SK-N-MC (cell line): Measurements from ENCODE around the gene IFI27L2.
"Not testable (repeated sequence)": the region's sequence is repeated elsewhere in the genome, so short reads cannot be mapped to it uniquely, and the experiment has no call there.

Source experiments
- DNase-seq: peaks from one replicate; pipeline ENCODE4 v3.0.0-alpha.2; 2011; ENCODE audit warnings: low read depth, low spot score
- H3K27ac ChIP-seq: fragments of 200-600 bp; sonication (generic); 2 replicates; pipeline ENCODE4 v1.5.1; 2016; ENCODE audit warnings: mixed run types
- H3K36me3 ChIP-seq: fragments of 200-600 bp; sonication (generic); 2 replicates; pipeline ENCODE4 v1.6.1; 2017; ENCODE audit warnings: antibody characterized with exemption, low read length, mixed read lengths; ENCODE audit not compliant: insufficient read depth
- H3K4me3 ChIP-seq: fragments of 200-600 bp; sonication (generic); 2 replicates; pipeline ENCODE4 v1.5.1; 2016
- H3K9ac ChIP-seq: fragments of 200-600 bp; sonication (generic); 2 replicates; pipeline ENCODE4 v1.8.0; 2017; ENCODE audit warnings: mixed run types, mixed read lengths; ENCODE audit not compliant: insufficient read length
- H3K9me3 ChIP-seq: fragments of 200-600 bp; sonication (generic); 2 replicates; pipeline ENCODE4 v1.6.1; 2017; ENCODE audit warnings: low read depth, mild to moderate bottlenecking, antibody characterized with exemption, low read length, moderate library complexity, mixed read lengths
- EZH2 ChIP-seq: fragments of 200-600 bp; sonication (generic); IDR thresholded peaks from one replicate; pipeline ENCODE4 v1.6.1; 2017; ENCODE audit warnings: antibody characterized with exemption
- FOXP2 ChIP-seq: optimal IDR thresholded peaks from 2 replicates; pipeline ENCODE3; 2011; ENCODE audit warnings: mild to moderate bottlenecking, moderate library complexity; ENCODE audit not compliant: insufficient read depth; ENCODE audit errors: extremely low read length, control extremely low read depth
- POLR2AphosphoS5 ChIP-seq: IDR thresholded peaks from 2 replicates; pipeline ENCODE4 v1.6.1; 2012; ENCODE audit warnings: mild to moderate bottlenecking, low read depth, low read length, borderline replicate concordance

Gene IFI27L2

GRCh38 chr14:94158239-94158883, 29.0 kb upstream of the IFI27L2 start:
- Histone ChIP-seq H3K4me3 (no peak overlapping the region), H3K36me3 (no peaks in the 10 kb centered on the region), H3K9ac (no peak overlapping the region), H3K9me3 (no peaks in the 10 kb centered on the region), H3K27ac (no peak overlapping the region)
- no peak for DNase-seq
- TF ChIP-seq EZH2 (no peak), POLR2AphosphoS5 (no peak), FOXP2 (no peak)

GRCh38 chr14:94157197-94157596, 27.8 kb upstream of the IFI27L2 start:
- Histone ChIP-seq H3K36me3 (no peaks in the 10 kb centered on the region), H3K27ac (no peak overlapping the region), H3K9ac (no peak overlapping the region), H3K4me3 (no peak overlapping the region), H3K9me3 (no peaks in the 10 kb centered on the region)
- no peak for DNase-seq
- no peak for TF ChIP-seq FOXP2
- TF ChIP-seq POLR2AphosphoS5 = no peak
- no peak for TF ChIP-seq EZH2

GRCh38 chr14:94156143-94156542, 26.7 kb upstream of the IFI27L2 start:
- not testable (repeated sequence) for DNase-seq, H3K27ac ChIP-seq, H3K9ac ChIP-seq

GRCh38 chr14:94153750-94154342, 24.4 kb upstream of the IFI27L2 start:
- DNase-seq = no peak
- Histone ChIP-seq H3K9me3 (no peaks in the 10 kb centered on the region), H3K9ac (no peak overlapping the region), H3K27ac (no peak overlapping the region), H3K36me3 (no peaks in the 10 kb centered on the region), H3K4me3 (no peak overlapping the region)
- no peak for TF ChIP-seq POLR2AphosphoS5

More at GRCh38 chr14:94156143-94156542, 26.7 kb upstream of the IFI27L2 start:
- not testable (repeated sequence) for H3K36me3 ChIP-seq, H3K4me3 ChIP-seq, H3K9me3 ChIP-seq

GRCh38 chr14:94152676-94153075, 23.3 kb upstream of the IFI27L2 start:
- no peaks in the 10 kb centered on the region for H3K36me3 ChIP-seq
- no peak overlapping the region for H3K4me3 ChIP-seq
- no peak overlapping the region for H3K27ac ChIP-seq
- no peaks in the 10 kb centered on the region for H3K9me3 ChIP-seq
- no peak overlapping the region for H3K9ac ChIP-seq
- no peak for DNase-seq
- TF ChIP-seq FOXP2 (no peak), EZH2 (no peak), POLR2AphosphoS5 (no peak)

- Histone ChIP-seq H3K36me3 (no peaks in the 10 kb centered on the region), H3K27ac (no peak overlapping the region), H3K9ac (no peak overlapping the region), H3K4me3 (no peak overlapping the region), H3K9me3 (no peaks in the 10 kb centered on the region)
- TF ChIP-seq EZH2 (no peak), POLR2AphosphoS5 (no peak), FOXP2 (no peak)
- no peak for DNase-seq
Measured at GRCh38 chr14:94145902-94146527, 16.6 kb upstream of the IFI27L2 start.

- no peak for TF ChIP-seq EZH2
- TF ChIP-seq FOXP2 = no peak
- TF ChIP-seq POLR2AphosphoS5 = no peak
- no peak overlapping the region for H3K9ac ChIP-seq
- no peaks in the 10 kb centered on the region for H3K36me3 ChIP-seq
- no peaks in the 10 kb centered on the region for H3K9me3 ChIP-seq
- no peak overlapping the region for H3K4me3 ChIP-seq
- no peak overlapping the region for H3K27ac ChIP-seq
- DNase-seq = no peak
Measured at GRCh38 chr14:94144765-94145164, 15.4 kb upstream of the IFI27L2 start.

GRCh38 chr14:94143711-94144110, 14.3 kb upstream of the IFI27L2 start:
- no peak for DNase-seq
- Histone ChIP-seq H3K9ac (no peak overlapping the region), H3K27ac (no peak overlapping the region), H3K9me3 (no peaks in the 10 kb centered on the region), H3K36me3 (no peaks in the 10 kb centered on the region), H3K4me3 (no peak overlapping the region)
- TF ChIP-seq EZH2 = no peak
- TF ChIP-seq FOXP2 = no peak
- no peak for TF ChIP-seq POLR2AphosphoS5

- DNase-seq = no peak
Measured at GRCh38 chr14:94143239-94143638, 13.8 kb upstream of the IFI27L2 start.

More at GRCh38 chr14:94143239-94143638, 13.8 kb upstream of the IFI27L2 start:
- Histone ChIP-seq H3K36me3 (no peaks in the 10 kb centered on the region), H3K27ac (no peak overlapping the region), H3K9me3 (no peaks in the 10 kb centered on the region), H3K9ac (no peak overlapping the region), H3K4me3 (no peak overlapping the region)
- TF ChIP-seq FOXP2 (no peak), POLR2AphosphoS5 (no peak), EZH2 (no peak)
